HUES48 (cell line): ENCODE data around the gene MPL.
"Not testable (repeated sequence)": the region's sequence is repeated elsewhere in the genome, so short reads cannot be mapped to it uniquely, and the experiment has no call there.

Experiments used
- H3K27ac ChIP-seq: one replicate; pipeline ENCODE4 v1.7.0; 2013; ENCODE audit warnings: low read depth, low read length, inconsistent platforms
- H3K27me3 ChIP-seq: 2 replicates; pipeline ENCODE4 v1.6.1; 2013; ENCODE audit warnings: mild to moderate bottlenecking, low read length; ENCODE audit not compliant: control insufficient read depth, insufficient read depth
- H3K36me3 ChIP-seq: 2 replicates; pipeline ENCODE4 v1.6.1; 2013; ENCODE audit warnings: low read length; ENCODE audit not compliant: control insufficient read depth, insufficient read depth
- H3K4me1 ChIP-seq: 2 replicates; pipeline ENCODE4 v1.6.1; 2013; ENCODE audit warnings: mild to moderate bottlenecking, low read length; ENCODE audit not compliant: control insufficient read depth, insufficient read depth
- H3K4me3 ChIP-seq: 2 replicates; pipeline ENCODE4 v1.5.1; 2013; ENCODE audit warnings: mild to moderate bottlenecking, low read depth, low read length
- H3K9ac ChIP-seq: 2 replicates; pipeline ENCODE4 v1.6.1; 2013; ENCODE audit warnings: mild to moderate bottlenecking, low read depth, low read length, moderate library complexity
- H3K9me3 ChIP-seq: 2 replicates; pipeline ENCODE4 v1.6.1; 2013; ENCODE audit warnings: low read length; ENCODE audit not compliant: control insufficient read depth, insufficient read depth

Gene MPL

GRCh38 chr1:43400441-43400840 is 62.8 kb downstream of the MPL start:
- H3K9ac ChIP-seq, H3K27me3 ChIP-seq, H3K27ac ChIP-seq, H3K9me3 ChIP-seq, H3K4me3 ChIP-seq, H3K4me1 ChIP-seq: not testable (repeated sequence)
- peaks cover 18% of the 10 kb centered on the region for H3K36me3 ChIP-seq

- H3K36me3 ChIP-seq: peaks cover 30% of the 10 kb centered on the region
- H3K27me3 ChIP-seq: no peaks in the 10 kb centered on the region
- no peak overlapping the region for H3K27ac ChIP-seq
- H3K4me1 ChIP-seq: no peaks in the 10 kb centered on the region
- H3K9me3 ChIP-seq: no peaks in the 10 kb centered on the region
- H3K9ac ChIP-seq: no peak overlapping the region
- no peak overlapping the region for H3K4me3 ChIP-seq
These were observed 64.7 kb downstream of the MPL start for GRCh38 chr1:43402089-43402865.
